ENCODE measurements around the gene PTPRD. TPM values are rescaled to one million over a fixed set of nuclear protein-coding genes. Genes with fewer than 3 reads are reported as not detected.

The PTPRD gene
- total and polyA plus RNA-seq, 9 of the 15 experiments (the other 6 are each of a cell fraction or from before 2014, with no cell fraction given): 0.11 TPM; not detected in 8

DNA sequence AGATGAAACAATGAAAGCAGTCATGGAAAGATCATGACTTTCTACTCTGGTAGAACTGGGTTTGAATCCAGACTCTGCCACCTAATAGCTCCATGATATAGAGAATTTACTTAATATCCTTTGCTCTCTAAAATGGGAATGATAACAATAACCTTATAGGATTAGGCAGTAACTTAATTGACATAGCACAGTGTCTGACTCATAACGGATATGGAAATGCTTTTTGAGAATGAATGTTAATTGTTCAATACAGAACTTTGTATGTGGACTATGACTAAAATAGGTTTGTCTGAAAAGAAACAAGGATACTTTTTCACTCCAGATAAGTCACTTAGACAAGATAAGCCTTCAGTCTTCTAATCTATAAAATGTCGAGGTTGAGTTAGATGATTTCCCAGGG lies 330.7 kb downstream of the PTPRD start:
- TF ChIP-seq ZNF75A (CRISPR knock-in tag; IDR thresholded peaks at IDR 0.05): no peak
- TF ChIP-seq ZZZ3 (IDR thresholded peaks at IDR 0.05): no peak
- no peak for TF ChIP-seq ZBTB7A (IDR thresholded peaks at IDR 0.05; ENCODE audit: borderline replicate concordance, control insufficient read depth, low read depth, low read length)
- TF ChIP-seq NR2C2 (CRISPR knock-in tag; IDR thresholded peaks at IDR 0.05): no peak
- no peak for TF ChIP-seq NR2C2 (tag; IDR thresholded peaks at IDR 0.05)
- no peak for TF ChIP-seq SREBF1 (IDR thresholded peaks at IDR 0.05; ENCODE audit: borderline replicate concordance, low read depth, low read length)
- TF ChIP-seq CSDE1 (IDR thresholded peaks at IDR 0.05): no peak
- no peak for TF ChIP-seq PRMT5 (CRISPR knock-in tag; IDR thresholded peaks at IDR 0.05)
- TF ChIP-seq, protein P1, sequence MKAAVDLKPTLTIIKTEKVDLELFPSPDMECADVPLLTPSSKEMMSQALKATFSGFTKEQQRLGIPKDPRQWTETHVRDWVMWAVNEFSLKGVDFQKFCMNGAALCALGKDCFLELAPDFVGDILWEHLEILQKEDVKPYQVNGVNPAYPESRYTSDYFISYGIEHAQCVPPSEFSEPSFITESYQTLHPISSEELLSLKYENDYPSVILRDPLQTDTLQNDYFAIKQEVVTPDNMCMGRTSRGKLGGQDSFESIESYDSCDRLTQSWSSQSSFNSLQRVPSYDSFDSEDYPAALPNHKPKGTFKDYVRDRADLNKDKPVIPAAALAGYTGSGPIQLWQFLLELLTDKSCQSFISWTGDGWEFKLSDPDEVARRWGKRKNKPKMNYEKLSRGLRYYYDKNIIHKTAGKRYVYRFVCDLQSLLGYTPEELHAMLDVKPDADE (conservative IDR thresholded peaks at IDR 0.05; ENCODE audit: control insufficient read depth, low read depth, low read length): no peak
- TF ChIP-seq RBM15 (IDR thresholded peaks at IDR 0.05; ENCODE audit: insufficient read depth, low read length): no peak
- TF ChIP-seq TAF15 (IDR thresholded peaks at IDR 0.05; ENCODE audit: low read depth, low read length): no peak
- TF ChIP-seq NELFE (IDR thresholded peaks at IDR 0.05; ENCODE audit: insufficient read depth, insufficient read length): no peak
- no peak for TF ChIP-seq ZNF696 (CRISPR knock-in tag; conservative IDR thresholded peaks at IDR 0.05)
- no peak for TF ChIP-seq COPS2 (conservative IDR thresholded peaks at IDR 0.05)
- no peak for TF ChIP-seq ZNF184 (CRISPR knock-in tag; IDR thresholded peaks at IDR 0.05)
- TF ChIP-seq HLTF (IDR thresholded peaks at IDR 0.05): no peak
- TF ChIP-seq ZNF146 (CRISPR knock-in tag; IDR thresholded peaks at IDR 0.05; ENCODE audit: unreplicated experiment): no peak
- TF ChIP-seq ZNF717 (CRISPR knock-in tag; IDR thresholded peaks at IDR 0.05): no peak
- FAIRE-seq (no peak), ATAC-seq (no peak), DNase-seq (ENCODE audit: extremely low read depth in 1 of 4, low spot score in 3 of 4) (no peak)
- H3K4me1 ChIP-seq (replicated peaks in 1 of 2; ENCODE audit: control insufficient read depth in 2 of 2, insufficient read depth in 2 of 2, low read length in 2 of 2): no peaks in the 10 kb centered on the region
- H3K27me3 ChIP-seq (ENCODE audit: control insufficient read depth in 2 of 2, insufficient read depth in 2 of 2, low read length in 2 of 2): no peaks in the 10 kb centered on the region
- H3K36me3 ChIP-seq (ENCODE audit: control insufficient read depth, insufficient read depth, low read length): no peaks in the 10 kb centered on the region
- intact Hi-C loops (cut with micrococcal nuclease) (no loop called here), in situ Hi-C loops (cut with MboI) (no loop called here)
- H3K9me3 ChIP-seq (replicated peaks; ENCODE audit: control insufficient read depth, insufficient read depth, low read depth, low read length): no peaks in the 10 kb centered on the region
- no peaks in the 10 kb centered on the region for H4K20me1 ChIP-seq (replicated peaks; ENCODE audit: control insufficient read depth, insufficient read depth, low read length)
- BruUV-seq (replicated peaks): no TSS peak
- 0% methylated on average over 2 of the region's 2 CpGs for WGBS (ENCODE audit: insufficient coverage, low coverage, missing lambda C conversion rate)
- H3K4me3 ChIP-seq: no peak overlapping the region
- H3K4me2 ChIP-seq (ENCODE audit: insufficient read depth, low read length): no peak overlapping the region
- ChIA-PET CTCF (ENCODE audit: low intra/inter-chr PET ratio) (no interaction called here), POLR2A (no interaction called here)
- no peaks in the 10 kb centered on the region for H3K9me1 ChIP-seq (ENCODE audit: control insufficient read depth, insufficient read depth, low read length)
- no peak overlapping the region for H3K27ac ChIP-seq (ENCODE audit: extremely low read depth, low read depth, low read length)
- no peak overlapping the region for H3K9ac ChIP-seq (ENCODE audit: insufficient read depth in 1 of 2, low read depth in 2 of 2, low read length in 2 of 2)
- H3K79me2 ChIP-seq (ENCODE audit: control insufficient read depth, insufficient read depth, low read length): no peaks in the 10 kb centered on the region
- no peak overlapping the region for H2AFZ ChIP-seq (ENCODE audit: low read depth, low read length)
